HepG2 (cell line): Measurements from ENCODE around the gene USP27X. TPM values are rescaled to one million over a fixed set of nuclear protein-coding genes. Genes with fewer than 3 reads are reported as not detected.

Source experiments
- ATAC-seq: fragments of 200-7000 bp; cut with Tn5 transposase; 3 replicates; pipeline ENCODE4 v1.9.1; 2020; ENCODE audit warnings: mild to moderate bottlenecking, moderate library complexity
- BruUV-seq: library from RNA; stranded (reverse); fragments of 400-500 nt; replicated peaks from 2 replicates; lab custom pipeline; 2021; lab: Mats Ljungman, UMichigan
- CTCF ChIA-PET: fragments of 300-600 bp; formaldehyde crosslinking; extraction: SDS; loops from one replicate; lab custom pipeline; 2021; ENCODE audit warnings: low total read pairs, inconsistent platforms, low intra/inter-chr PET ratio; lab: Yijun Ruan, JAX
- POLR2A ChIA-PET: fragments of 350-600 bp; sonication (Branson Sonifier 250); formaldehyde crosslinking; loops from one replicate; lab custom pipeline; 2020; ENCODE audit warnings: antibody characterized with exemption, inconsistent platforms; lab: Yijun Ruan, JAX
- DNase-seq: peaks from one replicate; pipeline ENCODE4 v3.0.0-alpha.2; 2015; ENCODE audit warnings: low spot score
- FAIRE-seq: peaks from 3 replicates; lab custom pipeline; 2011; peaks lifted over from hg19 to GRCh38; lab: Jason Lieb, UNC
- H2AFZ ChIP-seq: one replicate; pipeline ENCODE4 v1.6.1; 2011; ENCODE audit warnings: low read length, inconsistent platforms
- H3K27ac ChIP-seq: fragments of 300-600 bp; 3 replicates; pipeline ENCODE4 v1.8.0; 2011; ENCODE audit warnings: mixed run types, mild to moderate bottlenecking, mixed read lengths, low read length, inconsistent platforms; ENCODE audit not compliant: insufficient read depth; ENCODE audit errors: extremely low read length
- H3K27me3 ChIP-seq, 2 experiments: fragments of 200-600 bp in 1 of 2; 2 replicates in 1 of 2; 3 replicates in 1 of 2; pipeline versions ENCODE4 v1.6.0 to v1.8.0; 2011; ENCODE audit warnings: low read length in 2 of 2, mild to moderate bottlenecking in 2 of 2, moderate library complexity in 2 of 2, inconsistent platforms in 1 of 2; ENCODE audit not compliant: insufficient read depth in 2 of 2, control insufficient read depth in 1 of 2
- H3K36me3 ChIP-seq, 2 experiments: fragments of 200-600 bp in 1 of 2; replicated peaks in 1 of 2; 2 replicates in 1 of 2; 3 replicates in 1 of 2; pipeline versions ENCODE4 v1.5.1 to v1.8.0; 2011; ENCODE audit warnings: low read length in 2 of 2, inconsistent platforms in 1 of 2; ENCODE audit not compliant: insufficient read depth in 2 of 2, control insufficient read depth in 1 of 2
- H3K4me1 ChIP-seq: 2 replicates; pipeline ENCODE4 v1.5.1; 2012; ENCODE audit warnings: low read length, inconsistent platforms; ENCODE audit not compliant: insufficient read depth
- H3K4me2 ChIP-seq: 2 replicates; pipeline ENCODE4 v1.6.0; 2011; ENCODE audit warnings: low read depth, low read length, inconsistent platforms
- H3K4me3 ChIP-seq, 3 experiments: fragments of 200-600 bp in 1 of 3; sonication (generic), shearing (Covaris generic) in 1 of 3; replicated peaks in 1 of 3; 2 replicates each; pipeline ENCODE4 v1.5.1; 2011 to 2016; ENCODE audit warnings: low read length in 3 of 3, inconsistent platforms in 2 of 3, low read depth in 2 of 3, mild to moderate bottlenecking in 2 of 3, control low read depth in 1 of 3, mixed read lengths in 1 of 3; ENCODE audit not compliant: insufficient read depth in 1 of 3
- H3K79me2 ChIP-seq: one replicate; pipeline ENCODE4 v1.6.1; 2011; ENCODE audit warnings: low read length, inconsistent platforms; ENCODE audit not compliant: insufficient read depth
- H3K9ac ChIP-seq: 2 replicates; pipeline ENCODE4 v1.6.0; 2011; ENCODE audit warnings: mild to moderate bottlenecking, low read depth, low read length, inconsistent platforms; ENCODE audit not compliant: insufficient read depth
- H3K9me3 ChIP-seq: 2 replicates; pipeline ENCODE4 v1.5.1; 2012; ENCODE audit warnings: mild to moderate bottlenecking, low read length
- H4K20me1 ChIP-seq: 2 replicates; pipeline ENCODE4 v1.6.0; 2011; ENCODE audit warnings: inconsistent platforms, mild to moderate bottlenecking, low read length, moderate library complexity; ENCODE audit not compliant: insufficient read depth
- GZF1 ChIP-seq: sonication (generic); formaldehyde crosslinking; IDR thresholded peaks from 2 replicates; pipeline ENCODE4 v1.5.1; 2020; ENCODE audit warnings: mild to moderate bottlenecking, missing genetic modification reagents
- PCBP1 ChIP-seq: fragments of 200-400 bp; formaldehyde crosslinking; IDR thresholded peaks from 2 replicates; pipeline ENCODE4 v1.6.1; 2017; ENCODE audit warnings: mild to moderate bottlenecking, low read depth, low read length, borderline replicate concordance
- TBX3 ChIP-seq: fragments of 450-650 bp; IDR thresholded peaks from 2 replicates; pipeline ENCODE4 v1.6.1; 2017; ENCODE audit warnings: antibody characterized with exemption, mild to moderate bottlenecking, inconsistent platforms, borderline replicate concordance
- TGIF2 ChIP-seq: IDR thresholded peaks from 2 replicates; pipeline ENCODE4 v1.6.1; 2016; ENCODE audit warnings: control low read depth, missing compliant biosample characterization
- ZNF383 ChIP-seq: sonication (generic); formaldehyde crosslinking; IDR thresholded peaks from 2 replicates; pipeline ENCODE4 v1.4.0; 2020; ENCODE audit warnings: missing genetic modification reagents, mild to moderate bottlenecking, borderline replicate concordance
- ZNF766 ChIP-seq: sonication (generic); formaldehyde crosslinking; IDR thresholded peaks from 2 replicates; pipeline ENCODE4 v1.5.0; 2020; ENCODE audit warnings: missing genetic modification reagents, borderline replicate concordance
- WGBS: methylation state at CpG from one replicate; pipeline ENCODE4 v1.1.6; 2017; ENCODE audit warnings: low lambda C conversion rate; 5-methylcytosine and 5-hydroxymethylcytosine counted together
- in situ Hi-C: cut with HindIII; loops from 2 replicates; pipeline ENCODE4 v1.10.0; 2017; ENCODE audit warnings: low pct_unique_long_range_greater_than_20kb; ENCODE audit not compliant: extremely low pct_ligation_motif_present
- intact Hi-C: fragments of 100-400 bp; cut with micrococcal nuclease; formaldehyde crosslinking; loops from one replicate; pipeline ENCODE4 v1.10.0; 2022; ENCODE audit not compliant: unreplicated experiment
- polyA plus RNA-seq, 8 experiments: library from polyadenylated mRNA; depleted of rRNA in 3 of 8; stranded (reverse) in 7 of 8; unstranded in 1 of 8; fragments of >200 nt; fragmentation: Illumina TruSeq in 4 of 8; extraction: Trizol in 4 of 8; gene quantifications; 2 replicates each; pipeline versions ENCODE4 v1.2.1 to v1.2.3, GENCODE V29; 2011 to 2016; ENCODE audit warnings: low read depth in 4 of 8, missing spikeins in 1 of 8, mixed read lengths in 1 of 8; ENCODE audit not compliant: insufficient read depth in 1 of 8
- total RNA-seq, 5 experiments: library from RNA; depleted of rRNA; stranded (reverse); fragments of >200 nt; fragmentation: Illumina TruSeq; extraction: Trizol; gene quantifications; 2 replicates each; pipeline ENCODE4 v1.2.3, GENCODE V29; 2016; ENCODE audit warnings: low read depth in 1 of 5
- TF ChIP-seq, protein P1 (sequence below): sonication (generic); formaldehyde crosslinking; IDR thresholded peaks from 2 replicates; pipeline ENCODE4 v1.4.0; 2020; ENCODE audit warnings: mild to moderate bottlenecking, missing genetic modification reagents, borderline replicate concordance

Gene USP27X
- total and polyA plus RNA-seq, 2 of the 13 experiments (the other 11 are each of a cell fraction or from before 2014, with no cell fraction given): 7.2 to 9.7 TPM

DNA sequence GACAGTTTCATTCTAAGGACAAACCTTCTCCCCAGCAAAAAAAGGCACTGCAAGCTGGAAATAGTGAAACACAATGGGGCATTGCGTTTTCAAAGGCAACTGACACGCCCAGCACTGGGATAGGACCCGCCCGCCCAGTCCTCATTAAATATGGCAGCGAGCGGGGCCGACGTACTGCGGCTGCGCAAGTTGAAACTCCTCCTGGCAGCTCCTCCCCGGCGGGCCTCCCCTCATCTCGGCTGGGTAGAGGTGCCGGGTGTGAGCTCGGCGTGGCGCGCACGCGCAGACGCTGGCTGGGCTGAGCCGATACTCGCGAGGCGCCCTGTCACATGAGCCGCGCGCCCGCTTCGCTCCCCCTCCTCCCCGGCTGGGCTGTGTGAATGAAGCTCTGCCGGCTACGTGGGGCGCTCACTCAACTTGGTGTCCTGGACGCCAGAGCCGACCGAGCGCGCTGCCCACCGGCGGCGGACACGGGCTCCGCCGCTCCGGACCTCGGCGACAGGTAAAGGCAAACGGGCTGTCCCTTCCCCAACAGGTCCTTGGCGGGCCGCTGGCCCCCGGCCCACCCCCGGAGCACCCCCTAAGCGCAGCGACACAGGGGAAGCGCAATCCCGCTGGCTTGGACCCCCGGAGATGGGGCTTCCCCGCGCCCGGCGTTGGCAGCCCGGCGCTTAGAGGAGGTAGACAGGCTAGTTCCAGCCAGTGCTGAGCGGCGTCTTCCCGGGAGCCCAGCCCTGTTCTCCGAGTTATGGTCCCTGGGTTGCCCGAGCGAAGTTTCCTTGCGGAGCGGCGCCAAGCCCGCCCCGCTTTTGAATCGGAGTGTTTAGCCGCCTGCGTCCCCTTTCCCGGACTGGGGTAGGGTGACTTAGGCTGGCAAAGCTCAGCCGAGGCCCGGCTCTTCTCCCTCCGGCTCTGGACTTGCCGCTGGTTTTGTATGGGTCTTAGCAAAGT, 43.3 kb downstream of the USP27X start, which contains the start of gene CLCN5:
Gene CLCN5, plus strand, starts transcription at position 306 of the 951 bp plus-strand sequence. CDS start 2,703 bp downstream, outside the sequence.
- H3K79me2 ChIP-seq: no peaks in the 10 kb centered on the region
- in situ Hi-C loops (loop anchor here (25.0 kb wide), 2 partner anchors 160 to 665 kb away; no protein-coding TSS in a partner anchor), intact Hi-C loops (loop anchor here (5.0 kb wide), 1 partner anchor 145 kb away; no protein-coding TSS in a partner anchor)
- H2AFZ ChIP-seq: peak within 1 kb of the TSS; percentile 27
- no peaks in the 10 kb centered on the region for H4K20me1 ChIP-seq
- CTCF ChIA-PET: no interaction called here
- ATAC-seq (peak; percentile 95), FAIRE-seq (peak; percentile 87), DNase-seq (peak; percentile 88)
- H3K4me3 ChIP-seq: peak within 1 kb of the TSS; percentile 65 to 82 (median 67)
- no TSS peak for BruUV-seq
- H3K27me3 ChIP-seq: no peaks in the 10 kb centered on the region
- POLR2A ChIA-PET: interaction anchor here (0.9 to 1.9 kb wide), 4 partner anchors 44 to 732 kb away, joined by 3 to 11 read pairs (median 6); partner anchors contain the start of gene USP27X
- no peaks in the 10 kb centered on the region for H3K9me3 ChIP-seq
- WGBS: 0% methylated on average over 13 of the region's 83 CpGs
- H3K9ac ChIP-seq: peak within 1 kb of the TSS; percentile 72
- H3K27ac ChIP-seq: peak within 1 kb of the TSS; percentile 63
- H3K36me3 ChIP-seq: no peaks in the 10 kb centered on the region
- H3K4me1 ChIP-seq: peaks cover 57% of the 10 kb centered on the region
- H3K4me2 ChIP-seq: peak within 1 kb of the TSS; percentile 80
- TF ChIP-seq TGIF2 (CRISPR knock-in tag) (no peak), GZF1 (no peak), ZNF383 (CRISPR knock-in tag) (no peak), PCBP1 (no peak), TBX3 (no peak), ZNF766 (no peak)
- TF ChIP-seq, protein P1, sequence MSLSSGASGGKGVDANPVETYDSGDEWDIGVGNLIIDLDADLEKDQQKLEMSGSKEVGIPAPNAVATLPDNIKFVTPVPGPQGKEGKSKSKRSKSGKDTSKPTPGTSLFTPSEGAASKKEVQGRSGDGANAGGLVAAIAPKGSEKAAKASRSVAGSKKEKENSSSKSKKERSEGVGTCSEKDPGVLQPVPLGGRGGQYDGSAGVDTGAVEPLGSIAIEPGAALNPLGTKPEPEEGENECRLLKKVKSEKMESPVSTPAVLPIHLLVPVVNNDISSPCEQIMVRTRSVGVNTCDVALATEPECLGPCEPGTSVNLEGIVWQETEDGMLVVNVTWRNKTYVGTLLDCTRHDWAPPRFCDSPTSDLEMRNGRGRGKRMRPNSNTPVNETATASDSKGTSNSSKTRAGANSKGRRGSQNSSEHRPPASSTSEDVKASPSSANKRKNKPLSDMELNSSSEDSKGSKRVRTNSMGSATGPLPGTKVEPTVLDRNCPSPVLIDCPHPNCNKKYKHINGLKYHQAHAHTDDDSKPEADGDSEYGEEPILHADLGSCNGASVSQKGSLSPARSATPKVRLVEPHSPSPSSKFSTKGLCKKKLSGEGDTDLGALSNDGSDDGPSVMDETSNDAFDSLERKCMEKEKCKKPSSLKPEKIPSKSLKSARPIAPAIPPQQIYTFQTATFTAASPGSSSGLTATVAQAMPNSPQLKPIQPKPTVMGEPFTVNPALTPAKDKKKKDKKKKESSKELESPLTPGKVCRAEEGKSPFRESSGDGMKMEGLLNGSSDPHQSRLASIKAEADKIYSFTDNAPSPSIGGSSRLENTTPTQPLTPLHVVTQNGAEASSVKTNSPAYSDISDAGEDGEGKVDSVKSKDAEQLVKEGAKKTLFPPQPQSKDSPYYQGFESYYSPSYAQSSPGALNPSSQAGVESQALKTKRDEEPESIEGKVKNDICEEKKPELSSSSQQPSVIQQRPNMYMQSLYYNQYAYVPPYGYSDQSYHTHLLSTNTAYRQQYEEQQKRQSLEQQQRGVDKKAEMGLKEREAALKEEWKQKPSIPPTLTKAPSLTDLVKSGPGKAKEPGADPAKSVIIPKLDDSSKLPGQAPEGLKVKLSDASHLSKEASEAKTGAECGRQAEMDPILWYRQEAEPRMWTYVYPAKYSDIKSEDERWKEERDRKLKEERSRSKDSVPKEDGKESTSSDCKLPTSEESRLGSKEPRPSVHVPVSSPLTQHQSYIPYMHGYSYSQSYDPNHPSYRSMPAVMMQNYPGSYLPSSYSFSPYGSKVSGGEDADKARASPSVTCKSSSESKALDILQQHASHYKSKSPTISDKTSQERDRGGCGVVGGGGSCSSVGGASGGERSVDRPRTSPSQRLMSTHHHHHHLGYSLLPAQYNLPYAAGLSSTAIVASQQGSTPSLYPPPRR: no peak
